Sigmoid colon (tissue), 7 donors: Measurements from ENCODE around the gene MAMDC2. TPM values are rescaled to one million over a fixed set of nuclear protein-coding genes. Genes with fewer than 3 reads are reported as not detected.
"Not testable (repeated sequence)": the region's sequence is repeated elsewhere in the genome, so short reads cannot be mapped to it uniquely, and the experiment has no call there.

Source experiments
- DNase-seq: peaks from one replicate; pipeline ENCODE4 v3.0.0-alpha.2; 2019
- H3K27ac ChIP-seq, 4 donors: fragments of 200-600 bp; sonication (generic); one replicate each; pipeline ENCODE4 v1.5.1; 2016 to 2019; ENCODE audit warnings: mild to moderate bottlenecking in 1 of 4
- H3K27me3 ChIP-seq, 3 donors: fragments of 200-600 bp; sonication (generic); one replicate each; pipeline ENCODE4 v1.5.1; 2019; ENCODE audit warnings: mild to moderate bottlenecking in 1 of 3
- H3K36me3 ChIP-seq, 4 donors: fragments of 200-600 bp; sonication (generic); one replicate each; pipeline ENCODE4 v1.5.1; 2016 to 2019
- H3K4me1 ChIP-seq, 4 donors: fragments of 200-600 bp; sonication (generic); one replicate each; pipeline ENCODE4 v1.5.1; 2017 to 2019
- H3K4me3 ChIP-seq, 4 donors: fragments of 200-600 bp; sonication (generic); one replicate each; pipeline ENCODE4 v1.5.1; 2017 to 2019; ENCODE audit warnings: mild to moderate bottlenecking in 2 of 4, moderate library complexity in 1 of 4
- H3K9me3 ChIP-seq, 4 donors: fragments of 200-600 bp in 3 of 4; sonication (generic) in 3 of 4; one replicate each; pipeline versions ENCODE4 v1.5.1 to v1.6.1; 2013 to 2019
- EP300 ChIP-seq, 4 donors: sonication (generic); formaldehyde crosslinking; IDR thresholded peaks; one replicate each; pipeline ENCODE4 v1.6.1; 2017; ENCODE audit warnings: antibody characterized with exemption in 4 of 4
- POLR2A ChIP-seq, 2 donors: fragments of 450-650 bp; IDR thresholded peaks; one replicate each; pipeline ENCODE4 v1.6.1; 2016; ENCODE audit warnings: antibody characterized with exemption in 2 of 2, mild to moderate bottlenecking in 2 of 2, moderate library complexity in 2 of 2
- POLR2AphosphoS5 ChIP-seq, 4 donors: sonication (generic); formaldehyde crosslinking; IDR thresholded peaks; one replicate each; pipeline ENCODE4 v1.6.1; 2017; ENCODE audit warnings: antibody characterized with exemption in 4 of 4
- WGBS, 2 donors: extraction: QIAGEN DNeasy Blood & Tissue Kit; methylation state at CpG; one replicate each; pipeline ENCODE4 v1.1.7; 2013; 5-methylcytosine and 5-hydroxymethylcytosine counted together
- intact Hi-C: fragments of 100-400 bp; cut with DNase I; formaldehyde crosslinking; loops from one replicate; pipeline ENCODE4 v1.15.1; 2023
- polyA plus RNA-seq, 3 donors: library from polyadenylated mRNA; stranded (reverse); fragments of 200-250 nt; gene quantifications; one replicate each; pipeline ENCODE4 v1.2.3, GENCODE V29; 2013
- total RNA-seq, 4 donors: library from RNA; depleted of rRNA; stranded (reverse); fragments of >200 nt; gene quantifications; one replicate each; pipeline ENCODE4 v1.1.0, GENCODE V29; 2016
- TF ChIP-seq, protein P1 (sequence below), 4 experiments: fragments of 450-650 bp in 3 of 4; fragments of 200-600 bp in 1 of 4; IDR thresholded peaks; one replicate each; pipeline ENCODE4 v1.5.1; 2016 to 2019; ENCODE audit warnings: antibody characterized with exemption in 4 of 4, mild to moderate bottlenecking in 3 of 4, moderate library complexity in 2 of 4
- donor health status: healthy with polysubstance abuse.
- donor health status: Bipolar disorder and iron deficiency.
- donor health status: healthy.

MAMDC2 gene
- total and polyA plus RNA-seq, 7 donors = 2.5 to 167 (median 89.9) TPM

DNA sequence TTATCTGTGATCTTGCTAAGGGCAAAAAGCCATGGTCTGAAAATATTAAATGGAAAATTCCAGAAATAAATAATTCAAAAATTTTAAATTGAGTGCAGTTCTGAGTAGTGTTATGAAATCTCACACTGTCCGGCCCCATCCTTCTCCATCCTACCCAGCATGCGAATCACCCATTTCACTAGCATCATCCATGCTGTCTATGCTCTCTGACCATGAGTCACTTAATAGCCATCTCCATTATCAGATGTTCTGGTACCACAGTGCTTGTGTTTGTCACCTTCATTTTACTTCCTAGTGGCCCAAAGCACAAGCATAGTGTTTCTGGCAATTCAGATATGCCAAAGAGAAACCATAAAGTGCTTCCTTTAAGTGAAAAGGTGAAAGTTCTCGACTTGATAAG is 151.8 kb downstream of the MAMDC2 start:
- DNase-seq = no peak
- no peak overlapping the region for H3K4me3 ChIP-seq
- H3K9me3 ChIP-seq = no peaks in the 10 kb centered on the region
- no peak overlapping the region for H3K27ac ChIP-seq
- H3K27me3 ChIP-seq = no peaks in the 10 kb centered on the region
- intact Hi-C loops = no loop called here
- peaks cover 6 to 47% (median 20%) of the 10 kb centered on the region in 4 donors for H3K36me3 ChIP-seq
- H3K4me1 ChIP-seq = peaks cover 0 to 18% (median 6%) of the 10 kb centered on the region in 4 donors
- no peak for TF ChIP-seq POLR2AphosphoS5 (IDR thresholded peaks at IDR 0.05)
- WGBS, 2 donors = 92 to 94% methylated on average over 3 of the region's 3 CpGs

DNA sequence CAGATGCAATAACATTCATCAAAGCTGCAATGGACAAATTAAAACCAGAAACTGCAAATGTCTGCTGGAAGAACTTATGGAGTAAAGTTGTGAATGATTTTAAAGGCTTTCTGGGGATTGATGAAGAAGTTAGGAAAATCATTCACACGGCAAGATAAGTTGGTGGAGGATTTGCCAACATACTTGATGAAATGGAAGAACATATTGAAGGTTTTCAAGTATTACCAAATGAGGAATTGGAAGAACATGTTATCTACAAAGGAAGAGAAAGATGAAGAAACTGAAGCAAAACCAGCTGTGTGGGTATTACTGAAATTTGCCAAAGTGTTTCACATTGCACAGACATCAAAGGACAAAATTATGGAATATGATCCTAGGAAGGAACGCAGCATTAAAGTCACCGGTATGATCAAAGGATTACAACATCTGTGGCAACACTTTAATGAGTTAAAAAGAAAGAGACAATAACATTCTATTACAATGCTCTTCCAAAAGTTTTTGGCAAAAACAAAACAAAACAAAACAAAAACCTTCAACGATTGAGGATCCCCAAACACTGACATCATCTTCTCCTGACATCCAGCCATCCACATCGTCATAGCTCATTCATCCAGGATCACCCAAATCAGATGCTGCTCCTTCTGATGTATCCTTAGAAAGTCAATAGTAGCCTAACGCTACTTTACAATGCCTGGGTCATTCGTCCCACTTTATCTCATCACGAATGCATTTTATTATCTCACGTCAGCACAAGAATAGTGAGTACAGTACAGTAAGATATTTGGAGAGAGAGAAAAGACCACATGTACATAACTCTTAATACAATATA is 153.8 kb downstream of the MAMDC2 start:
- intact Hi-C loops = no loop called here
- no peaks in the 10 kb centered on the region for H3K9me3 ChIP-seq
- TF ChIP-seq EP300 (IDR thresholded peaks at IDR 0.05) = no peak
- TF ChIP-seq POLR2A (IDR thresholded peaks at IDR 0.05) = no peak
- TF ChIP-seq, protein P1, sequence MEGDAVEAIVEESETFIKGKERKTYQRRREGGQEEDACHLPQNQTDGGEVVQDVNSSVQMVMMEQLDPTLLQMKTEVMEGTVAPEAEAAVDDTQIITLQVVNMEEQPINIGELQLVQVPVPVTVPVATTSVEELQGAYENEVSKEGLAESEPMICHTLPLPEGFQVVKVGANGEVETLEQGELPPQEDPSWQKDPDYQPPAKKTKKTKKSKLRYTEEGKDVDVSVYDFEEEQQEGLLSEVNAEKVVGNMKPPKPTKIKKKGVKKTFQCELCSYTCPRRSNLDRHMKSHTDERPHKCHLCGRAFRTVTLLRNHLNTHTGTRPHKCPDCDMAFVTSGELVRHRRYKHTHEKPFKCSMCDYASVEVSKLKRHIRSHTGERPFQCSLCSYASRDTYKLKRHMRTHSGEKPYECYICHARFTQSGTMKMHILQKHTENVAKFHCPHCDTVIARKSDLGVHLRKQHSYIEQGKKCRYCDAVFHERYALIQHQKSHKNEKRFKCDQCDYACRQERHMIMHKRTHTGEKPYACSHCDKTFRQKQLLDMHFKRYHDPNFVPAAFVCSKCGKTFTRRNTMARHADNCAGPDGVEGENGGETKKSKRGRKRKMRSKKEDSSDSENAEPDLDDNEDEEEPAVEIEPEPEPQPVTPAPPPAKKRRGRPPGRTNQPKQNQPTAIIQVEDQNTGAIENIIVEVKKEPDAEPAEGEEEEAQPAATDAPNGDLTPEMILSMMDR (IDR thresholded peaks at IDR 0.05) = no peak
- no peak for TF ChIP-seq POLR2AphosphoS5 (IDR thresholded peaks at IDR 0.05)
- 85 to 87% methylated on average over 9 of the region's 9 CpGs for WGBS, 2 donors
- H3K27me3 ChIP-seq = no peaks in the 10 kb centered on the region
- no peak for DNase-seq
- H3K27ac ChIP-seq = no peak overlapping the region
- no peak overlapping the region for H3K4me3 ChIP-seq
- peaks cover 6 to 47% (median 20%) of the 10 kb centered on the region in 4 donors for H3K36me3 ChIP-seq
- no peaks in the 10 kb centered on the region for H3K4me1 ChIP-seq

DNA sequence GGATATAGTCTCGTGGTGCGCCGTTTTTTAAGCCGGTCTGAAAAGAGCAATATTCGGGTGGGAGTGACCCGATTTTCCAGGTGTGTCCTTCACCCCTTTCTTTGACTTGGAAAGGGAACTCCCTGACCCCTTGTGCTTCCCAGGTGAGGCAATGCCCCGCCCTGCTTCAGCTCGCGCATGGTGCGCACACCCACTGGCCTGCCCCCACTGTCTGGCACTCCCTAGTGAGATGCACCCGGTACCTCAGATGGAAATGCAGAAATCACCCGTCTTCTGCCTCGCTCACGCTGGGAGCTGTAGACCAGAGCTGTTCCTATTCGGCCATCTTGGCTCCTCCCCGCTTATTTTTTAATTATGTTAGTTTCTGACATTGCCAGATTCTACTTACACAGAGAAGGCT is 161.1 kb downstream of the MAMDC2 start:
- H3K9me3 ChIP-seq, H3K27ac ChIP-seq, H3K4me3 ChIP-seq, DNase-seq, H3K4me1 ChIP-seq, intact Hi-C loops, H3K27me3 ChIP-seq: not testable (repeated sequence)
- WGBS, 2 donors = 61 to 90% methylated on average over 16 of the region's 16 CpGs
- peaks cover 0 to 14% (median 0%) of the 10 kb centered on the region in 4 donors for H3K36me3 ChIP-seq

DNA sequence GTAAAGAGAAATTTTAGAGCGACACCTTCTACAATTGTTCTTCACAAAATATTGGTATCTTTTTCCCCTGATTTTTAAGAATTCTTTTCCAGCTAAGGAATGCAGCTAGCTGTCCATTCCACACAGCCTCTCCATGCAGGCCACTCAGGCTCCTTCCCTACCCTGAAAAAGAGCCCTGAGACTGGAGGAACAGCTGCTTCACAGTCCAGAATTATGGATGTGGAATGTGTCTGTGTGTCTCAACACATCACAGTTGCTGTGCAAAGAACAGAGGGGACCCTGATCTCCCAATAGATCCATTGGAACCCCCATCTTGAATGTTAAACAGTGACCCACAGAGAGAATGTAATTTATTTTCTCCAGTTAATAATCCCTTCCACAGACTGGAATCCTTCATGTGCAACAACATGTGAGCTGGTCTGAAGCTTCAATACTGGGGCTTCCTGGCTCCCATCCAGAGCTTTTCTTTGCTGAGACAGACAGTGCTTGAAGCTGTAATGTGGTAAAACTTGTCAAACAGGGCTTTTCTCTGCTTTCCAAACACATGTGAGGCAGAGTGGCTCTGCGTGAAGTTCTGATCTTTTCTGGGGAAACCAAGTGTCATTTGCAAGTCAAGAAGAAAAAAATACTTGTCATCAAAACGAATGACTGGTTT is 161.8 kb downstream of the MAMDC2 start:
- H3K36me3 ChIP-seq = peaks cover 0 to 14% (median 0%) of the 10 kb centered on the region in 4 donors
- no peaks in the 10 kb centered on the region for H3K9me3 ChIP-seq
- 63 to 72% methylated on average over 3 of the region's 3 CpGs for WGBS, 2 donors
- H3K4me3 ChIP-seq = no peak overlapping the region
- intact Hi-C loops = no loop called here
- TF ChIP-seq, protein P1 (IDR thresholded peaks at IDR 0.05) = no peak
- no peak for TF ChIP-seq POLR2AphosphoS5 (IDR thresholded peaks at IDR 0.05)
- TF ChIP-seq EP300 (IDR thresholded peaks at IDR 0.05) = no peak
- H3K27me3 ChIP-seq = no peaks in the 10 kb centered on the region
- peak; percentile 70 for DNase-seq
- H3K27ac ChIP-seq = no peak overlapping the region
- no peaks in the 10 kb centered on the region for H3K4me1 ChIP-seq

DNA sequence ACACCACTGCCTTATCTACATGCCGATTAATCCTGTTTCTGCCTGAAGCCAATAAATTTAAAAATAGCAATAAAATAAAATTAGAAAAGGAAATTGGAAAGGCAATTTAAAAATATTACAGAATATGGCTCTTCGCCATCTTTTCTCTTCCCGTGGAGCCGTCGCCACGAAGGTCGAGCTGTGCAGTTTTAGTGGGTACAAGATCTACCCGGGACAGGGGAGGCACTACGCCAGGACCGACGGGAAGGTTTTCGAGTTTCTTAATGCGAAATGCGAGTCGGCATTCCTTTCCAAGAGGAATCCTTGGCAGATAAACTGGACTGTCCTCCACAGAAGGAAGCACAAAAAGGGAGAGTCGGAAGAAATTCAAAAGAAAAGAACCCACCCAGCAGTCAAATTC is 173.4 kb downstream of the MAMDC2 start:
- no peak overlapping the region for H3K4me3 ChIP-seq
- peaks cover 0 to 82% (median 24%) of the 10 kb centered on the region in 4 donors for H3K36me3 ChIP-seq
- 97 to 98% methylated on average over 16 of the region's 16 CpGs for WGBS, 2 donors
- no peaks in the 10 kb centered on the region for H3K27me3 ChIP-seq
- no peaks in the 10 kb centered on the region for H3K9me3 ChIP-seq
- no peak overlapping the region for H3K27ac ChIP-seq
- no peaks in the 10 kb centered on the region for H3K4me1 ChIP-seq
- TF ChIP-seq, protein P1 (IDR thresholded peaks at IDR 0.05) = no peak
- TF ChIP-seq EP300 (IDR thresholded peaks at IDR 0.05) (no peak), POLR2AphosphoS5 (IDR thresholded peaks at IDR 0.05) (no peak), POLR2A (IDR thresholded peaks at IDR 0.05) (no peak)
- DNase-seq = no peak
- intact Hi-C loops = no loop called here
